Activated CD4-positive, alpha-beta memory T cell treated with anti-CD3 and anti-CD28 coated beads, Interleukin-2, amount 10 ng/mL, durations not matched to agents 7 days and 5 days (primary cell): ENCODE results near the gene SPG21. TPM values are rescaled to one million over a fixed set of nuclear protein-coding genes. Genes with fewer than 3 reads are reported as not detected.

Experiments used
- CTCF ChIA-PET: fragments of 350-600 bp; sonication (Branson Sonifier 250); formaldehyde crosslinking; loops from one replicate; lab custom pipeline; 2021; ENCODE audit warnings: antibody characterized with exemption, inconsistent platforms; lab: Charles Lee
- POLR2A ChIA-PET: fragments of 350-600 bp; sonication (Branson Sonifier 250); formaldehyde crosslinking; loops from one replicate; lab custom pipeline; 2021; ENCODE audit warnings: antibody characterized with exemption; lab: Charles Lee
- DNase-seq: peaks from one replicate; pipeline ENCODE4 v3.0.0-alpha.2; 2020
- H3K27ac Mint-ChIP-seq: one replicate; pipeline ENCODE4 v1.8.0; 2021; ENCODE audit warnings: mild to moderate bottlenecking, mixed read lengths
- H3K27me3 Mint-ChIP-seq: one replicate; pipeline ENCODE4 v1.8.0; 2021; ENCODE audit warnings: mixed read lengths
- H3K36me3 Mint-ChIP-seq: one replicate; pipeline ENCODE4 v1.8.0; 2021; ENCODE audit warnings: low read depth, mixed read lengths
- H3K4me1 Mint-ChIP-seq: one replicate; pipeline ENCODE4 v1.8.0; 2021; ENCODE audit warnings: mixed read lengths
- H3K4me3 Mint-ChIP-seq: one replicate; pipeline ENCODE4 v1.8.0; 2021; ENCODE audit warnings: mild to moderate bottlenecking, mixed read lengths
- H3K9me3 Mint-ChIP-seq: one replicate; pipeline ENCODE4 v1.8.0; 2021; ENCODE audit warnings: mixed read lengths
- total RNA-seq, 2 experiments: library from RNA; stranded (reverse); gene quantifications; one replicate each; pipeline ENCODE4 v1.2.3, GENCODE V29; 2021

SPG21 gene
- total RNA-seq, 2 experiments from 2014 or later = 55.6 to 57.2 TPM

- no peak for DNase-seq
- H3K27me3 Mint-ChIP-seq = no peaks in the 10 kb centered on the region
- H3K36me3 Mint-ChIP-seq = peaks cover 19% of the 10 kb centered on the region
- CTCF ChIA-PET = interaction anchor here (1.3 kb wide), 1 partner anchor 150 kb away, joined by 3 read pairs; no protein-coding TSS in a partner anchor
- H3K4me3 Mint-ChIP-seq = no peak overlapping the region
- POLR2A ChIA-PET = no interaction called here
- H3K9me3 Mint-ChIP-seq = no peaks in the 10 kb centered on the region
- no peak overlapping the region for H3K27ac Mint-ChIP-seq
- peaks cover 51% of the 10 kb centered on the region for H3K4me1 Mint-ChIP-seq
Observed at GRCh38 chr15:64985366-64986033, 4.2 kb downstream of the SPG21 start.

- Mint-ChIP-seq H3K27me3 (no peaks in the 10 kb centered on the region), H3K36me3 (peaks cover 37% of the 10 kb centered on the region), H3K9me3 (no peaks in the 10 kb centered on the region), H3K4me1 (peaks cover 30% of the 10 kb centered on the region), H3K4me3 (no peak overlapping the region), H3K27ac (no peak overlapping the region)
- DNase-seq = no peak
- POLR2A ChIA-PET = no interaction called here
- CTCF ChIA-PET = no interaction called here
Observed at GRCh38 chr15:64982472-64982871, 7.2 kb downstream of the SPG21 start.

- POLR2A ChIA-PET = no interaction called here
- H3K9me3 Mint-ChIP-seq = no peaks in the 10 kb centered on the region
- H3K4me1 Mint-ChIP-seq = peaks cover 25% of the 10 kb centered on the region
- DNase-seq = no peak
- CTCF ChIA-PET = no interaction called here
- H3K4me3 Mint-ChIP-seq = no peak overlapping the region
- H3K27ac Mint-ChIP-seq = no peak overlapping the region
- H3K36me3 Mint-ChIP-seq = peaks cover 35% of the 10 kb centered on the region
- no peaks in the 10 kb centered on the region for H3K27me3 Mint-ChIP-seq
Observed at GRCh38 chr15:64981812-64982431, 7.8 kb downstream of the SPG21 start.

GRCh38 chr15:64979252-64979710 lies 10.4 kb downstream of the SPG21 start:
- POLR2A ChIA-PET = interaction anchor here (1.0 to 1.6 kb wide), 2 partner anchors 10 to 325 kb away, joined by 3 to 4 read pairs; partner anchors contain the start of genes RNU5B-1 and SPG21
- CTCF ChIA-PET = no interaction called here
- Mint-ChIP-seq H3K36me3 (peaks cover 33% of the 10 kb centered on the region), H3K4me1 (peaks cover 11% of the 10 kb centered on the region), H3K27me3 (no peaks in the 10 kb centered on the region), H3K4me3 (no peak overlapping the region), H3K9me3 (no peaks in the 10 kb centered on the region), H3K27ac (no peak overlapping the region)
- no peak for DNase-seq

- peaks cover 34% of the 10 kb centered on the region for H3K36me3 Mint-ChIP-seq
- no peaks in the 10 kb centered on the region for H3K9me3 Mint-ChIP-seq
- H3K4me1 Mint-ChIP-seq = peaks cover 6% of the 10 kb centered on the region
Observed at GRCh38 chr15:64975390-64975789, 14.3 kb downstream of the SPG21 start.

GRCh38 chr15:64970698-64971097 lies 19.0 kb downstream of the SPG21 start:
- Mint-ChIP-seq H3K4me1 (peaks cover 2% of the 10 kb centered on the region), H3K36me3 (peaks cover 28% of the 10 kb centered on the region), H3K27ac (no peak overlapping the region), H3K4me3 (no peak overlapping the region), H3K27me3 (no peaks in the 10 kb centered on the region), H3K9me3 (no peaks in the 10 kb centered on the region)
- no peak for DNase-seq
- POLR2A ChIA-PET = no interaction called here
- CTCF ChIA-PET = interaction anchor here (0.6 to 1.0 kb wide), 2 partner anchors 139 to 212 kb away, joined by 3 read pairs; no protein-coding TSS in a partner anchor

More at GRCh38 chr15:64975390-64975789, 14.3 kb downstream of the SPG21 start:
- Mint-ChIP-seq H3K4me3 (no peak overlapping the region), H3K27ac (no peak overlapping the region), H3K27me3 (no peaks in the 10 kb centered on the region)
- no peak for DNase-seq
- ChIA-PET POLR2A (no interaction called here), CTCF (no interaction called here)

GRCh38 chr15:64969401-64969800 lies 20.3 kb downstream of the SPG21 start:
- Mint-ChIP-seq H3K9me3 (no peaks in the 10 kb centered on the region), H3K27me3 (no peaks in the 10 kb centered on the region), H3K4me1 (no peaks in the 10 kb centered on the region), H3K36me3 (peaks cover 33% of the 10 kb centered on the region), H3K4me3 (no peak overlapping the region), H3K27ac (no peak overlapping the region)
- no peak for DNase-seq
- ChIA-PET CTCF (interaction anchor here (1.1 kb wide), 1 partner anchor 15 kb away, joined by 3 read pairs; no protein-coding TSS in a partner anchor), POLR2A (no interaction called here)

GRCh38 chr15:64961013-64961412 lies 28.7 kb downstream of the SPG21 start:
- Mint-ChIP-seq H3K36me3 (peaks cover 68% of the 10 kb centered on the region), H3K27me3 (no peaks in the 10 kb centered on the region), H3K4me3 (no peak overlapping the region), H3K27ac (no peak overlapping the region), H3K4me1 (no peaks in the 10 kb centered on the region), H3K9me3 (no peaks in the 10 kb centered on the region)
- CTCF ChIA-PET = no interaction called here
- no peak for DNase-seq
- POLR2A ChIA-PET = no interaction called here

GRCh38 chr15:64960153-64960552 lies 29.6 kb downstream of the SPG21 start:
- Mint-ChIP-seq H3K4me1 (no peaks in the 10 kb centered on the region), H3K27me3 (no peaks in the 10 kb centered on the region), H3K9me3 (no peaks in the 10 kb centered on the region), H3K4me3 (no peak overlapping the region), H3K27ac (no peak overlapping the region), H3K36me3 (peaks cover 73% of the 10 kb centered on the region)
- ChIA-PET CTCF (no interaction called here), POLR2A (no interaction called here)
- no peak for DNase-seq

- Mint-ChIP-seq H3K4me1 (no peaks in the 10 kb centered on the region), H3K36me3 (peaks cover 70% of the 10 kb centered on the region), H3K9me3 (no peaks in the 10 kb centered on the region), H3K4me3 (no peak overlapping the region), H3K27ac (no peak overlapping the region), H3K27me3 (no peaks in the 10 kb centered on the region)
- ChIA-PET CTCF (no interaction called here), POLR2A (no interaction called here)
- no peak for DNase-seq
Observed at GRCh38 chr15:64959128-64959527, 30.6 kb downstream of the SPG21 start.

- no peaks in the 10 kb centered on the region for H3K4me1 Mint-ChIP-seq
Observed at GRCh38 chr15:64954395-64954794, 35.3 kb downstream of the SPG21 start.

GRCh38 chr15:64951777-64952418 lies 37.8 kb downstream of the SPG21 start:
- CTCF ChIA-PET = no interaction called here
- no peak overlapping the region for H3K27ac Mint-ChIP-seq
- no peaks in the 10 kb centered on the region for H3K9me3 Mint-ChIP-seq
- DNase-seq = no peak
- POLR2A ChIA-PET = no interaction called here
- H3K4me3 Mint-ChIP-seq = no peak overlapping the region
- no peaks in the 10 kb centered on the region for H3K27me3 Mint-ChIP-seq
- H3K36me3 Mint-ChIP-seq = peaks cover 18% of the 10 kb centered on the region
- H3K4me1 Mint-ChIP-seq = no peaks in the 10 kb centered on the region

More at GRCh38 chr15:64954395-64954794, 35.3 kb downstream of the SPG21 start:
- Mint-ChIP-seq H3K4me3 (no peak overlapping the region), H3K27ac (no peak overlapping the region), H3K27me3 (no peaks in the 10 kb centered on the region), H3K36me3 (peaks cover 32% of the 10 kb centered on the region), H3K9me3 (no peaks in the 10 kb centered on the region)
- no peak for DNase-seq
- CTCF ChIA-PET = no interaction called here
- POLR2A ChIA-PET = no interaction called here

GRCh38 chr15:64950888-64951287 lies 38.8 kb downstream of the SPG21 start:
- Mint-ChIP-seq H3K27me3 (no peaks in the 10 kb centered on the region), H3K27ac (no peak overlapping the region), H3K9me3 (no peaks in the 10 kb centered on the region), H3K4me1 (no peaks in the 10 kb centered on the region), H3K36me3 (peaks cover 13% of the 10 kb centered on the region), H3K4me3 (no peak overlapping the region)
- DNase-seq = no peak
- CTCF ChIA-PET = no interaction called here
- POLR2A ChIA-PET = no interaction called here
